HUES48 (cell line): Measurements from ENCODE around the gene ILRUN.
"Not testable (repeated sequence)": the region's sequence is repeated elsewhere in the genome, so short reads cannot be mapped to it uniquely, and the experiment has no call there.

Experiments
- H3K27ac ChIP-seq: one replicate; pipeline ENCODE4 v1.7.0; 2013; ENCODE audit warnings: low read depth, low read length, inconsistent platforms
- H3K27me3 ChIP-seq: 2 replicates; pipeline ENCODE4 v1.6.1; 2013; ENCODE audit warnings: mild to moderate bottlenecking, low read length; ENCODE audit not compliant: control insufficient read depth, insufficient read depth
- H3K36me3 ChIP-seq: 2 replicates; pipeline ENCODE4 v1.6.1; 2013; ENCODE audit warnings: low read length; ENCODE audit not compliant: control insufficient read depth, insufficient read depth
- H3K4me1 ChIP-seq: 2 replicates; pipeline ENCODE4 v1.6.1; 2013; ENCODE audit warnings: mild to moderate bottlenecking, low read length; ENCODE audit not compliant: control insufficient read depth, insufficient read depth
- H3K4me3 ChIP-seq: 2 replicates; pipeline ENCODE4 v1.5.1; 2013; ENCODE audit warnings: mild to moderate bottlenecking, low read depth, low read length
- H3K9ac ChIP-seq: 2 replicates; pipeline ENCODE4 v1.6.1; 2013; ENCODE audit warnings: mild to moderate bottlenecking, low read depth, low read length, moderate library complexity
- H3K9me3 ChIP-seq: 2 replicates; pipeline ENCODE4 v1.6.1; 2013; ENCODE audit warnings: low read length; ENCODE audit not compliant: control insufficient read depth, insufficient read depth

ILRUN gene

GRCh38 chr6:34722451-34722850 lies 25.9 kb upstream of the ILRUN start:
- H3K27me3 ChIP-seq, result no peaks in the 10 kb centered on the region
- no peak overlapping the region for H3K9ac ChIP-seq
- H3K4me3 ChIP-seq, result no peak overlapping the region
- no peak overlapping the region for H3K27ac ChIP-seq
- peaks cover 4% of the 10 kb centered on the region for H3K9me3 ChIP-seq
- H3K4me1 ChIP-seq, result peaks cover 14% of the 10 kb centered on the region
- no peaks in the 10 kb centered on the region for H3K36me3 ChIP-seq

- Histone ChIP-seq H3K4me1 (peaks cover 14% of the 10 kb centered on the region), H3K27ac (peak overlapping the region; percentile 49)
- H3K9me3 ChIP-seq, H3K9ac ChIP-seq, H3K27me3 ChIP-seq, H3K36me3 ChIP-seq, H3K4me3 ChIP-seq: not testable (repeated sequence)
Observed at GRCh38 chr6:34720160-34720559, 23.6 kb upstream of the ILRUN start.

GRCh38 chr6:34719646-34720045 lies 23.1 kb upstream of the ILRUN start:
- H3K27me3 ChIP-seq, H3K9me3 ChIP-seq, H3K4me3 ChIP-seq, H3K36me3 ChIP-seq, H3K9ac ChIP-seq, H3K27ac ChIP-seq: not testable (repeated sequence)
- peaks cover 14% of the 10 kb centered on the region for H3K4me1 ChIP-seq

DNA sequence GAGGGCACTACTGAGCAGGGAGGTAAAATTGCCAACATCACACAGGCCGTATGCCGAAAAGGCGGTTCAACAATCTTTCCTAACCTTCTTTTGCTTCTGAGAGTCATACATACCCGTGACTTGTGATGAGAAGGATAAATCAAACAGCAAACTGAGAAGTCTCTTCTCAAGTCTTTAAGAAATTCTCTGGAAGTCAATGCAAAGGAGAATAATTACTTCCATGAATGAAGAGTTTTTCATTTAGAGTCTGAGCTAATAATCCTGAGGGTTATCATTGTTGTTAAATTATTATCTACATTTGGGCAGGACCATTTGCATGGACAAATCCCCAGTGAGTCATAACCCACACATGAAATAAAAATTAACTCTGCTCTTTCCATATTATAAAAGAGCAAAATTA lies 22.4 kb upstream of the ILRUN start:
- Histone ChIP-seq H3K27ac (peak overlapping the region; percentile 65), H3K4me1 (peaks cover 14% of the 10 kb centered on the region), H3K9me3 (no peaks in the 10 kb centered on the region), H3K27me3 (no peaks in the 10 kb centered on the region), H3K4me3 (peak overlapping the region; percentile 32; the same call in 1 of the 2 replicates), H3K36me3 (no peaks in the 10 kb centered on the region), H3K9ac (peak overlapping the region; percentile 26)

- Histone ChIP-seq H3K9me3 (no peaks in the 10 kb centered on the region), H3K36me3 (no peaks in the 10 kb centered on the region), H3K4me3 (no peak overlapping the region), H3K4me1 (peaks cover 9% of the 10 kb centered on the region), H3K27me3 (no peaks in the 10 kb centered on the region), H3K9ac (no peak overlapping the region), H3K27ac (no peak overlapping the region)
Observed at GRCh38 chr6:34717466-34717865, 20.9 kb upstream of the ILRUN start.

- no peak overlapping the region for H3K4me3 ChIP-seq
- no peaks in the 10 kb centered on the region for H3K27me3 ChIP-seq
- H3K27ac ChIP-seq, result no peak overlapping the region
- no peaks in the 10 kb centered on the region for H3K9me3 ChIP-seq
- no peak overlapping the region for H3K9ac ChIP-seq
- peaks cover 7% of the 10 kb centered on the region for H3K4me1 ChIP-seq
- H3K36me3 ChIP-seq, result no peaks in the 10 kb centered on the region
Observed at GRCh38 chr6:34714663-34715062, 18.1 kb upstream of the ILRUN start.

DNA sequence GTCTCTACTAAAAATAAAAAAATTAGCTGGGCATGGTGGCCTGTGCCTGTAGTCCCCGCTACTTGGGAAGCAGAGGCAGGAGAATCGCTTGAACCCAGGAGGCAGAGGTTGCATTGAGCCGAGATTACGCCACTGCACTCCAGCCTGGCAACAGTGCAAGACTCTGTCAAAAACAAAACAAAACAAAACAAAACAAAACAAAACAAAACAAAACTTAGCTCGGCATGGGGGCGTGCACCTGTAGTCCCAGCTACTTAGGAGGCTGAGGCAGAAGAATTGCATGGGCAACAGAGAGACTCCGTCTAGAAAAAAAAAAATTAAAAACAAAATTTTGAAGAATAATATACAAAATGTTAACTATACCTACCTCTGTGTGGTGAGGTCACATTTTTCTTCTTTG lies 16.3 kb upstream of the ILRUN start:
- H3K9me3 ChIP-seq, H3K27me3 ChIP-seq, H3K9ac ChIP-seq, H3K4me3 ChIP-seq, H3K4me1 ChIP-seq, H3K27ac ChIP-seq, H3K36me3 ChIP-seq: not testable (repeated sequence)

- Histone ChIP-seq H3K27ac (no peak overlapping the region), H3K9ac (no peak overlapping the region), H3K27me3 (no peaks in the 10 kb centered on the region)
Observed at GRCh38 chr6:34709386-34709785, 12.8 kb upstream of the ILRUN start.

GRCh38 chr6:34705241-34705640 lies 8.7 kb upstream of the ILRUN start:
- Histone ChIP-seq H3K4me1 (no peaks in the 10 kb centered on the region), H3K9ac (no peak overlapping the region), H3K36me3 (no peaks in the 10 kb centered on the region), H3K9me3 (no peaks in the 10 kb centered on the region), H3K27ac (no peak overlapping the region), H3K27me3 (no peaks in the 10 kb centered on the region), H3K4me3 (no peak overlapping the region)

More at GRCh38 chr6:34709386-34709785, 12.8 kb upstream of the ILRUN start:
- H3K36me3 ChIP-seq, result no peaks in the 10 kb centered on the region
- no peak overlapping the region for H3K4me3 ChIP-seq
- H3K4me1 ChIP-seq, result no peaks in the 10 kb centered on the region
- no peaks in the 10 kb centered on the region for H3K9me3 ChIP-seq

GRCh38 chr6:34701199-34701598 lies 4.6 kb upstream of the ILRUN start:
- no peak overlapping the region for H3K4me3 ChIP-seq
- no peaks in the 10 kb centered on the region for H3K36me3 ChIP-seq
- no peak overlapping the region for H3K9ac ChIP-seq
- no peaks in the 10 kb centered on the region for H3K4me1 ChIP-seq
- no peak overlapping the region for H3K27ac ChIP-seq
- no peaks in the 10 kb centered on the region for H3K27me3 ChIP-seq
- no peaks in the 10 kb centered on the region for H3K9me3 ChIP-seq

GRCh38 chr6:34697904-34698559 lies 1.5 kb upstream of the ILRUN start:
- H3K27me3 ChIP-seq, result no peaks in the 10 kb centered on the region
- H3K9ac ChIP-seq, result no peak overlapping the region
- no peak overlapping the region for H3K27ac ChIP-seq
- no peaks in the 10 kb centered on the region for H3K4me1 ChIP-seq
- H3K36me3 ChIP-seq, result no peaks in the 10 kb centered on the region
- no peaks in the 10 kb centered on the region for H3K9me3 ChIP-seq
- H3K4me3 ChIP-seq, result no peak overlapping the region

GRCh38 chr6:34697544-34697836 lies 923 bp upstream of the ILRUN start:
- H3K27me3 ChIP-seq, result no peaks in the 10 kb centered on the region
- H3K4me1 ChIP-seq, result no peaks in the 10 kb centered on the region
- H3K36me3 ChIP-seq, result peaks cover 2% of the 10 kb centered on the region; the same call in 1 of the 2 replicates
- no peaks in the 10 kb centered on the region for H3K9me3 ChIP-seq
- H3K9ac ChIP-seq, result no peak overlapping the region
- no peak overlapping the region for H3K27ac ChIP-seq
- peak overlapping the region; percentile 79 for H3K4me3 ChIP-seq
